AG09319 (cell line): ENCODE results near the gene SETBP1.

ENCODE experiments used
- DNase-seq: peaks from one replicate; pipeline ENCODE4 v3.0.0-alpha.2; 2010; ENCODE audit warnings: low read depth; ENCODE audit errors: extremely low read depth
- CTCF ChIP-seq: IDR thresholded peaks from 2 replicates; pipeline ENCODE4 v1.5.1; 2011; ENCODE audit warnings: low read depth, mild to moderate bottlenecking, inconsistent platforms, low read length, moderate library complexity

The SETBP1 gene

DNA sequence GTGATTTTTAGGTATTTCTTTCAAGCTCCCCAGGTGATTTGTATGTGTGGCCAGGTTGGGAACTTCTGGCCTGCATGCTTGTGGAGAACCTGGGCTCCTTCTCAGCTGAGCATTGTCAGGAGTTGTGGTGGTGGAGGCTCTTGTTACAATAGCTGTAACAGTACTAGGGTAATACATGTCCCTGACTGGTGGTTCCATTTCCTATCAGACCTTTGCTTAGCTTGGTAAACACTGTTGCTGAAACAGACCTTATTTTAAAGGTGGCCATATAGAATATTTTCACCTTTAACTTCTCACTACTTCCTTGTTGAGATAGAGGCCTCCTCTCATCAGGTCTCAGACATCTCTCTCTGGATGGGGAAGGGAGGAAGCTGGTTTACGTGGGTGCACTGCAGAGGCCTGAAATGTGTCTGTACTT, 79.2 kb downstream of the SETBP1 start:
- no peak for DNase-seq

DNA sequence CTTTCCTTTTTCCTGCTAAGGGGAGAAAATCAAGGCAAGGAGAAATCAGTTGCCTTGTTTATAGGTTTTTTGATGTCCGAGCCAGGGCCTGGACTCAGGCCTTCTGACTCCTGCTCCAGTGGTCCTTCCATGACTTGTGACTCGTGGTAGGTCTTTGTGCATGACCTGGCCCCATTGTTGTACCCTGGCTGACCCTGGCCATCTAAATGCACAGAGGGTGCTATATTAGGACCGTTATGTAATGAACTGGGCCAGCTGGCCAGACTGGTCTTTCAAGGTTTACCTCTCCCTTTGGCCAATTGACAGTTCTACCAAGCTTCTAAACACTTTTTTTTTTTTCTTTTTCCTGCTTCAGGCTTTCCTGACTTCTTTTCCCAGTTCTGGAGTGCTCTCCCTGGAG, 81.1 kb downstream of the SETBP1 start:
- DNase-seq, result no peak
- no peak for TF ChIP-seq CTCF

More for the DNA sequence above, 79.2 kb downstream of the SETBP1 start:
- TF ChIP-seq CTCF, result no peak

GRCh38 chr18:44763327-44763726, 82.6 kb downstream of the SETBP1 start:
- no peak for DNase-seq
- TF ChIP-seq CTCF, result no peak

- no peak for DNase-seq
- no peak for TF ChIP-seq CTCF
These were observed 84.2 kb downstream of the SETBP1 start for GRCh38 chr18:44764863-44765262.

- no peak for TF ChIP-seq CTCF
- no peak for DNase-seq
These were observed 84.8 kb downstream of the SETBP1 start for GRCh38 chr18:44765456-44765855.

DNA sequence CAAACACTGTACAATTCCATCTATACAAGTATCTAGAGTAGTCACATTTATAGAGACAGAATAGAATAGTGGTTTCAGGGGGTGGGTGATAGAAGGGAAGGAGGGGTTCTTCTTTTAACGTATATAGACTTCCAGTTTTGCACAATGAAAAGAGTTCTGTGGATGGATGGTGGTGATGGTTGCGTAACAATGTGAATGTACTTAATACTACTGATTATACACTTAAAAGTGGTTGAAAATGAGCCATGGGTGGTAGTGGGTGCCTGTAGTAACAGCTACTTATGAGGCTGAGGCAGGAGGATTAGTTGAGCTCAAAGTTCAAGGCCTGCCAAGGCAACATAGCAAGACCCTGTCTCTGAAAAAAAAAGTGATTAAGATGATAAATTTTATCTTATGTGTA, 85.8 kb downstream of the SETBP1 start:
- DNase-seq, result no peak
- no peak for TF ChIP-seq CTCF

DNA sequence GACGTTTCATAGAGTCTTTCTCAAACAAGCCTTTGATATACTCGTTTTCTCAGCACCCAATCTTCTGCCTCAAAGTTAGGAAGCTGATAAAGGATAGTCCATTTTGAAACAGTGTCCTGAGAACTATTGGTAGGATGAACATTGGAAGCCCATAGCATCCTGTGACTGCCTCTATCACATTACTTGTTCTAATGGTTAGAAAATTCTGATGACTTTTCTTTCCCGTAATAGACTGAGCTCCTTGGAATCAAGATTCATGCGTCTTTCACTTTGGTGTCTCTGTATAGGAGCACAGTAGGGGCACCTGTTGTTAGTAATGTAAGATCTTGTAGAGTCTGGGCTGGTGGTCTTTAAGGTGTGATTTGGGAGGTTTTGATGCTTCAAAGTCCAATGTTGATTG, 87.1 kb downstream of the SETBP1 start:
- DNase-seq, result no peak
- no peak for TF ChIP-seq CTCF
